A172 (cell line): Measurements from ENCODE around the gene BAHCC1. TPM values are rescaled to one million over a fixed set of nuclear protein-coding genes. Genes with fewer than 3 reads are reported as not detected.
A peak's percentile ranks its signal among the peaks of the same experiment; 100 is the strongest.

ENCODE experiments used
- DNase-seq: peaks from one replicate; pipeline ENCODE4 v3.0.0-alpha.2; 2015; ENCODE audit warnings: low spot score
- total RNA-seq: library from RNA; depleted of rRNA; stranded (reverse); fragments of >200 nt; shearing (Covaris generic); gene quantifications from 2 replicates; pipeline ENCODE4 v1.2.3, GENCODE V29; 2014

BAHCC1 gene
- total RNA-seq, 1 experiment from 2014 or later: 0.95 TPM

DNA sequence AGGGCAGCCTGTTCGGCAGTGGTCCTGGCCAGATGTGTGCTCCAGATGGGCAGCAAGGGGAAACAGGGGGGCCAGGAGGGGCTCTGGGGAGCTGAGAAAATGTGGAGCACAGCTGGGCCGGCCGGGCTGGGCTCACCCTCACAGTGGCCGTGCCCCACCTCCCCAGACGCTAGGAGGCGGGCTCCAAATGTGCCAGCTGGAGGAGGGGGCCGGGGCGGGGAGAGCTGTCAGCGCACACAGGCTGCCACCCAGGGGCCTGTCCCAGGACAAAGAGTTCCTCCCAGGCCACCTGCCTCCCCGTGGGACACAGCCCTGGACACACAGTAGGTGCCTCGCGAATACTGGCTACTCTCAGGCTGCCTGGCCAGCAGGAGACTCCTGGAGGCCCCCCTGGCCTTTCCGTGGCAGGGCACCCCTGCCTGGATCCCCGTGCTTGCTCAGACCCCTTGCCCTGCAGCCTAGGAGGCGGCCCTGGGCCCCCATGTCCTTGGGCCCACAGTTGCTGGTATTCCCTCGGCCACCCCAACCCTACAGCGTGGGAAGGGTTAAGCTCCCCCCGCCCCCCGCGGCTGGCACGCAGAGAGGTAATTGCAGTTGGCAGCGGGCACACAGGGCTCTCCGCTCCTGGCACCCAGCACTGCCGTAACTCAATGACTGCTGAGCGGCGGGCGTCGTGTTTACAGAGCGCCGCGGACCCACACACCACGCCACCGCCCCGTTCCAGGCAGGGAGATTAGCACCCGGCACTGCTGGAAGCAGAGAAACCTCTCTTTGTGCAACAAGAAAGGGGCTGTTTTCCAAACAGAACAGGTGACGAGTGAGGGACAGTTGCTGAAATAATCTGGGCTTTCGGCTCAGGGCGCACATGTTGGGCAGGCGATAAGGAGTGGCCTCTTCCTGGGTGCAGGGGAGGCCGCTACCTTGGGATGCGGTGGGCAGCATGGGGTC lies 32.2 kb downstream of the BAHCC1 start:
- DNase-seq: peak; percentile 57

DNA sequence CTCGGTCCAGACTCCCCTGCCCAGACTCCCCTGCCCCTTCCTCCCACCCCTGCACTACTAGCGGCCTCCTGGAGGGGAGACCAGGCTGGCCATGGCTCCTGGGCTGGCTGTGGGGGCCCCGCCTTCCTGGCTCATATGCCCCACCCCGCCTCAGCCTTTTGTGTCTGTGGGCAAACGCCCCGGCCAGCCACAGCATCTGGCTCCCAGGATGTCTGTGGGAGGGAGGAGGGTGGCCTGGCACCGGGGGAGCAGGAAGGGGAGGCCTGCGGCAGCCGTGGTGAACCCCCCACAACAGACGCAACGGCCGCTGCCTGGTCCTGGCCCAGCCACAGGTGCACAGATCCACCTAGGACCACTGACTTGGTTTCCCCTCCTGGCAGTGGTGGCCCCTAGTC lies 32.9 kb downstream of the BAHCC1 start:
- peak; percentile 71 for DNase-seq

DNA sequence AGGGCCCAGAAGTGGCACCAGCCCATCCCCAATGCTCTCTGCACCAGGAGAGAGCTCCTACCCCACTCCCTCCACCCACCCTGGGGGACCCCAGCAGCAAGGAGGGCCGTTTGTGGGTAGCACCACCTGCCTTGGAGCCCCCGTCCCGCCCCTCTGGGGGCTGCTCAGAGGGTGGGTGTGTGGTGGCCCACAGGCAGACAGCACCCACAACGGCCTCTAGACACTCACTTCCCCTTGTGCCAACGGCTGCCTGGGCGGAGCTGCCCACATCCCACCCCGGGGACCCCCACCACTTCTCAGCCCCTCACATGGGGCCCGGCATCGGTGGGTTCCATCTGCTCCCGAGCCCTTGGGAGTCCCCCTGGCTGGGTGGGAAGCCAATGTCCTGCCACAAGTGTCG lies 33.3 kb downstream of the BAHCC1 start:
- no peak for DNase-seq

DNA sequence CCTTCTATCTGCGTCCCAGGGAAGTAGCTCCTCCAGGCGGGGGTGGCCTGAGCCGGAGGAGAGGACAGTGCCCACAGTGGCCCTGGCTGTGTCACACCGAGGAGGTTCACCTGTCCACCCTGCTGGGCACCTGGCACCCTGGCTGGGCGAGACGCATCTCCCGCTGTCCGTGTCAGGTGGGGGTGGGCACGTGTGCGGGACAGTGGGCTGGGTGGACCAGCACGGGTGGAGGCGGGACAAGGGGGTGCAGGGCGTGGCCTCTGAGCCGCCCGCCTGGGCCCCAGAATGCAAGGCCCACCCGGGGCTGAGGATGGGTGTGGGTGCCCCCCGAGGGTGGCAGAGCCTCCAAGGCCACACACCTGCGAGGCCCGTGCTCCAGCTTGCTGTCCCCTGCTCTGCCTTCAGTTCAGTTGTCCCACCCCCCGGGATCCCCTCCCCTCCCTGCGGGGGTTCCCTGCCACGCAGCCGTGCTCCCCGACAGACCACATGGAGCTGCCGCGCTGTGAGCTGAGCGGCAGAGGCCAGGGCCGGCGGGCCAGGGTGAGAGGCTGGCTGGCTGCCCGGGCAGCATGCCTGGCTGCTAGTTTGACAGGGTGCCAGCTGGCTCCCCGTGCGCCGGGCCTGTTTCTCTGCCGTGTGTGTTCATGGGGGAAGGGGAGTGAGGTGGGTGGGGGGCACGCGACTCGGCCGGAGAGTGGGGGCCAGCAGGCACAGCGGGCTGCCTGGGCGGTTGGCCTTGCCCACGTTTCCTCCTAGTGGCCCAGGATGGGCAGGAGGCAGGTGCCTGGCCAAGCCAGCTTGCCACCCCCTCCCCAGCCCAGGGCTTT lies 33.9 kb downstream of the BAHCC1 start:
- peak; percentile 76 for DNase-seq

DNA sequence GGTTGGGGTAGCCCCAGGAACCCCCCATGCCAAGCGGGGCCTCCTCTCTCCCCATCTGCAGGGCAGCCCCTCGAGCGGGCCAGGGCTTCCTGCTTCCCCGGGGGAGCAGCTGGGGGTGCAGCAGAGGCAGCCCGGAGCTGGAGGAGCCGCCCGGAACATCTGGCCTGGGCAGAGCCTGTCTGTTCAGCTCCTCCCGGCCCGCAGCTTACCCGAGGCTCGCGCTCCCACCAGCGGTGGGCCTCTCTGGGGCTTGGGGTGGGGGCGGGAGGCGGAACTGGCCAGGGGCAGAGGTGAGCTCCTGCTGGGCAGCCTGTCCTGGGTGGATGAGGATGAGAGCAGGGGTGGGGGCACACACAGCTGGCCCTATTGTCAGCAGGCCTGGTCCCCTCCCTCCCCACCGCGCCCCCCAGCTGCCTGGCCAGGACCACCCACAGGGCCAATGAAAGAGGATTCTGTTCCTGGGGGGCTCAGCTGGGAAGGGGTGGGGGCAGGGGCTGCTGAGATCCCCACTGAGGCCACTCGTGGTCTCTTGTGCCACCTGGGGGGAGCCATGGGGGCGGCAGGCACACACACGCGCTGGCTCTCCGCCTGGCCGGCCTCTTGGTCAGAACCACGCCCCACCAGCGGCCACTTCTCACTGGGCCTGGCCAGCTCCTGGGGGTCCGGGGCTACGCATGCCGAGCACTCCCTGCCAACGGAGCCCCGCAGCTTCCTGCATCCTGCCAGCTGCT lies 34.7 kb downstream of the BAHCC1 start:
- no peak for DNase-seq

DNA sequence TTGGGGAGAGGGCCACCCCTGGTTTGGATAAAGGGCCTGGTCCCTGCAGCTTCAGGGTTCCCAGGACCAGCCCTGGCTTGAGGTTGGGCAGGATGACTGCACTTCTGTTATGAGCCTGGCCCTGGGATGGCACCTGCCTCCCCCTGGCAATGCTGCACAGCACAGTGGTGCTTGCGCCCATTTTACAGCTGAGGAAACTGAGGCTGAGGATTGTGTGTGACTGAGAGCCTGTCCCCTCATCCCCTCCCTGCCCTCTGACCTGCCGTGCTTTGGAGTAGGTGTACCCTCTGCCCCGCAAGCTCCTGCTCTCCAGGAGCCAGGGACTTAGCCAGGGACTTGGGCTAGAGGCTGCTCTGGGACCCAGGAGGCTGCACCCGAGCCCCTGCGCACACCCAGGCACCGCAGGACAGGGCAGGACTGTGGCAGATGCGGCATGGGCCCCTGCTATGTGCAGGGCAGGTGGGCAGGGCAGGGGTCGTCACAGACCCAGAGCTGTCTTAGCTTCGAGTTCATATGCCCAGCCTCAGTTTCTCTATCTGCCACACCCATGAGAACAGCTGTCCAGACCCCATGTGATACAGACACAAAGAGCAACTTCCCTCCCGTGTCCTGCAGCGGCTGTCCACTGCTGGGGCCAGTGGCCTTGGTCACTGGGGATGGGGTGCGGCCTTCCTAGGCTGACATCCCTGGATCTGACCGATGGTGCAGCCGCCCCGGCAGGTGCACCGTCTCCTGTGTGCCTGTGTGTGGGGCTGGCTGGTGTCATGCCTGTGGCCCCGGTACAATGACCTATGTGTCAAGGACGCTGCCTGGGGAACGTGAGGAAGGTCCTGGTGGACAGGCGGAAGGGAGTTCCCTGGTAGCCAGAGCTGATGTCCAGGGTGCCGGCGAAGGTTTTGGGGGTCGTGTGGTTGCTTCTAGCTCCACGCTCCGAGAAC lies 36.6 kb downstream of the BAHCC1 start:
- no peak for DNase-seq

DNA sequence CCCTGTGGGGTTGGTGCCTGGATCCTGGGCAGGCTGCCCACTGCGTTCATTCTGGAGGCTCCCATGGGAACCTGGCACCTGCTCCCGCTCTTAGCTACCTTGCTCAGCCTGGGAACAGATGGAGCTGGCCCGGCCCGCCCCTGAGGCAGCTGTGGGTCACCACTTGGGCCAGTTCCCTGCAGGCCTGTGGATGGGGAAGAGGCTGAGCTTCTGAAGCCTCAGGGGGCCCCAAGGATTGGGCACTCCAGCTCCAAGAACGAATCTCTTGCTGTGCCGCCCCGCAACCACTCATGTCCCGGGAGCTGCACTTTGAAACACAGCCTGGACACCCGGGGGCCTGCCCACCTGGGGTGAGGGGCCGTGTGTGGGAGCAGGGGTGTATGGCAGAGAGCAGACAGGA lies 37.7 kb downstream of the BAHCC1 start:
- DNase-seq: peak; percentile 76

DNA sequence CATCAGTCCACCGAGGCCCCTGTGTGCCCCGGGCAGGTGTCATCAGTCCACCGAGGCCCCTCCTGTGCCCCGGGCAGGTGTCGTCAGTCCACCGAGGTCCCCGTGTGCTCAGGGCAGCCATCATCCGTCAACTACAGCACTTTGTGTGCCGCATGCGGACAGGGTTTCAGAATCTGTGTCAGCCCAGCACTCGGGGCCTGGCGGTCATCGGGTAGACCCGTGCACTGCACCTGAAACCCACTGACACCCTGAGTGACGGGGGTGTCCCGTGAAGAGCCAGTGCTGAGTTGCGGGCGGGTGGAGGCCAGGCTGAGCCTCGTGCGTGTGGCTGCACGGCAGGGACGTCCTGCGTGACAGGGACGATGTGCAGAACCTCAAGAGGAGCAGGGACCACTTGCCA lies 38.4 kb downstream of the BAHCC1 start:
- no peak for DNase-seq

DNA sequence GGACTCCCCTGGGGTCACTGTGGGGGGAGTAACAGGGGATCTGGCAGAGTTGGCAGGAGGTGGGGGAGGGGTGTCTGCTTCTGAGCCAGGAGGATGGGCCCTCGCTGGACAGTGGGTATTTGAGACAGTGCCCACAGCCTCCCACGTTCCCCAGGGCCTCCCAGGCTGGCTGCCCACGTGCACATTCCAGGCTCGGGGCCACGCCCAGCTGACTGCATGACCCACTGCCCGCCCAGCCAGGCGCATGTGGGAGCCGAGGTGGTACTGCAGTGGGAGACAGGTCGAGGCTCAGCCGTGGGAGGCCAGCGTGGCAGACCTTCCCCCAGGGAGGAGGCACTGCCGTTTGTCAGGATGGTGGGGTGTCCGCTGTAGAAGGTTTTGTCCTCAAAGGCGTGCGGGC lies 38.8 kb downstream of the BAHCC1 start:
- peak; percentile 56 for DNase-seq

DNA sequence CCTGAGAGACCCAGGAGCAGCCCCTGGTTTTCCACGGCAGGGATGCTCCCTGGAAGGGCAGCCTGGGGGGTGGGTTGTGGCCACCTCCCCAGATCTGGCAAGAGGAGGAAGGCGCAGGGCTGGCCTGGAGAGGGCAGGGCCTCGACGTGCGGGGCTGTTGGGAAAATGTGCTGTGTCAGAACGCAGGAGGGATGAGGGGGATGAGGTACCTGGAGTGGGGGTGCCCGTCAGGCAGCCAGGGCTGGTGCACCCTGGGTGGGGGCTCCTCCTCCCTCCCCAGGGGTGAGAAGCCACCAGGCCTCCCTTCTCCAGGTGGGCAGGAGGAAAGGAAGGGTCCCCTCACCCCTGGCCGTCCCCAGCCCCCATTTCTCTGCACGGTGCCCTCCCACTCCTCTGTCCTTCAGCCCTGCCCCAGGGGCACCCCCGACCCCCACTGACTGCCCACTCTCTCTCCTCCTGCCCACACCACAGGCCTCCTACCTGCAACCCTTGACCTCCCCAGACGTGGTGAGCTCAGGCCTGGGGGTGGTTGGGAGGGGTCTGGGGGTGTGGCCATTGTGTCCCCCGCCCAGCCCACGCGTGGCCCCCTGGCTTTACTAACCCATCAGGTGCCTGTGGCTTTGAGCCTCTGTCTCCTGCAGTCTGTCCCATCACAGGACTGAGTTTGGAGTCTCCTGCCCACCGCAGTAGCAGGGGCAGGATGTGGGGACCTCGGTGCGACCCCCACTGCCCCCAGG lies 39.6 kb downstream of the BAHCC1 start:
- DNase-seq: no peak

DNA sequence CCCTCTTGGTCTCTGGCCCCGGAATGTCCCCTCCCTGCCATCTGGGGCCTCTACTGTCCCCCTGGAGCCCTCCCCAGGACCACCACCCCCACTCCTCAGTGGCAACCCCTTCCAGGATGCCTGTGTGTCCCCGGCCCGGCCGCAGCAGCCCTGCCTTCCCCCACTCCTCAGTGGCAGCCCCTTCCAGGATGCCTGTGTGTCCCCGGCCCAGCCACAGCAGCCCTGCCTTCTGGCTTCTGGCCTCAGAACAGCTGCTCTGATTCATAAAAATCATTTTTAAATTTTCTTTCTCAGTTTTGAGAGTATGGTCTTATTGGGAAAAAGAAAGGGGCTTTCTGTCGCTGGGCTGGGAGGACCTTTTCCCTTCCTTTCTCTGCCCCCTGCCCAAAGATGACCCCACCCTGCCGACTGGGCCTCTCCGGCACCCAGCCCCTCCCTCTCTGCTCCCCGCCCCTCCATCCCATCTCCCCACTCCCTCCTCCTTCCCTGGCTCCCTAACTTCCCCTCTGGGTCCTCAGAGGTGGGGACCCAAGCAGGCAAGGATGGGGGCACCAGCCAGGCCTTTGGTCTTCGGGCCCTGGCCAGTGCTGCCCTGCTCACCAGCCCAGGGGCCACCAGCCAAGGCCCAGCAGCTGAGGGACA lies 40.5 kb downstream of the BAHCC1 start:
- no peak for DNase-seq

DNA sequence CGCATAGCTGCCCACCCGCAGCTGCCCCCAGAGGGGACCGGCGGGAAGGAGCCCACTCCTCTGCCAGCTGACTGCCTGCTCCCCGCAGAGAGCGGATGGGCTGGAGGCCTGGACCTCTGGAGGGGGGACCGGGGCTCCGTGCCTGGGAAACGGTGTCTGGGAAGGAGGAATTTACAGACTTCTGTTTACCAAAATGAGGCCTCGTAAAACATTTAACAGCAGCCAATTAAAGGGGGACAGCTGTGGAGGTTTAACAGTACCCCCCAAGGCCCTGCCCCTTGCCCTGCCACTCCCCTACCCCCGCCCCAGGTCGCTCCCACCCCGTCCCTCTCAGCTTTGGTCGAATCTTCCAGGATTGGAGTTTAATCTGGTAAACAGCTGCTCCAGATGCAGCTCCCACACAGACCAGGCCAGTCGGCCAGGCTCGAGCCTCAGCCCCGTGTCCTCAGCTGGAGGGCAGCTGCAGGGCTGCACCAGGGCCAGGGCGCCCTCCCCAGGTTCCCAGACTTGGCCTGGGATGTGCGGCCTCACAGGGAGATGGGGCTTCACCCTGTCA lies 41.1 kb downstream of the BAHCC1 start:
- DNase-seq: no peak

DNA sequence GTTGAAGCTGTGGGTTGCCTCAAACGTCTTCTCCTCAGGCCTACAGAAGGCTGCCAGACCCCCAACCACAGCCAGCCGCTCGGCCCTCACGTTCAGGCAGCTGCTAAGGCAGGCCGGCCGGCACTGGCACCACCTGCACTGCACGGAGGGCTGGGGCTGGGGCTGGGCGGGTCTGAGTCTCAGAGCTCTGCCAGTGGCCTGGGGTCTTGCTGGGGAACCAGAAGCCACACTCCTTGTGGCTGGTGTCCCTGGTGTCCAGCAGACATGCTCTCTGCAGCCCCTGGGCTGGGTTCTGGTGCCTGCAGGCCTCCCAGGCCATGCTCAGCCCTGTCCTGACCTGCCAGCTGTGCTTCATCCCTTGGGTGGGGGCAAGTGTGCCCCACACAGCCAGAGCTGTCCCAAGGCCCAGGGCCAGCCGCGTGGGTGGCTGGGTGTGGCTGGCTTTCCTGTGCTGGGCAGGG lies 42.0 kb downstream of the BAHCC1 start:
- no peak for DNase-seq

DNA sequence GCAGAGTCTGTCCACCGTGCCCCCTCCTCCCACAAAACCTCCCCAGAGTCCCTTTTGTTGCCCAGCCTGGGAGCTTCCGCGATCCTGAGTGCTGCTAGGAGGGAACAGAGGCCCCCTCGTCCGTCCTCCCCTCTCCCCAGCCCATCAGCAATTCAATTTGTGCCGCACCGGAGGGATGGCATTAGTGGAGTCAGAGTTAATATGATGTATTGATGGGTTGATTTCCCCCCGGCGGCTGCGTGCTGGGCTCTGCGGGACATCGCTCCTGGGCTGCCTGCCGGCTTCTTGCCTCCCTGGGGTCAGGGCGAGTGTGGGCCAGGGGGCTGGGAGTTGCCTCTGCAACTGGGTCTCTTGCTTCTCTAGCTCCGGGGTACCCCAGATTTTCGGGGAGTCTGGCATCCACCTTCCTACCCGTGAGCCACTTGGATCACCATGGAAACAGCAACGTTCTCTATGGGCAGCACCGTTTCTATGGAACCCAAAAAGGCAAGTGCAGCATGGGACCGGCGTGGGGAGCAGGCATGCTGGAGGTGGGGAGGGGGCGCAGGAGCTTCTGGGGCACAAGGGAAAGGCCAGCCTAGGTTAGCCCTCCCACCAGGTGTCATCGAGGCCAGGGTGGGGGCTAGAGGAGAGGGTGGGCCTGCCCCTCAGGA lies 42.9 kb downstream of the BAHCC1 start:
- no peak for DNase-seq

DNA sequence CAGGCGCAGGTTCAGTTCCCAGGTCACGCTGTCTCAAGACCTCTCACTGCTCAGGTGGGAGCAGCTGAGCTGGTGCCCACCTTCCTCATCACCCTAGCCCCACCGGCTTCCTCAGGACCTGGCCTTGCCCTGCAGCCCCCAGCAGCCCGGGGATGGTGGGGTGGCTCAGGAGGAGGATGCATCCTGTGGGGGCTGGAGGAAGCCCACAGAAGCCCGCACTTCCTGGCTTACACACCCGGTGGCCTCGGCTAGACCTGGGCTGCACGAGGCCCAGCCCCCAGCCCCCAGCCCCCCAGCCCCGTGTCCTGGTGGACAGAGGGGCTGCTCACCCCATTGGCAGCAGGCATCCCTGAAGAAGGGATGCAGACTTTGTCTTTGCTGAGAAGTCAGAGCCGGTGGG lies 43.4 kb downstream of the BAHCC1 start:
- DNase-seq: no peak

DNA sequence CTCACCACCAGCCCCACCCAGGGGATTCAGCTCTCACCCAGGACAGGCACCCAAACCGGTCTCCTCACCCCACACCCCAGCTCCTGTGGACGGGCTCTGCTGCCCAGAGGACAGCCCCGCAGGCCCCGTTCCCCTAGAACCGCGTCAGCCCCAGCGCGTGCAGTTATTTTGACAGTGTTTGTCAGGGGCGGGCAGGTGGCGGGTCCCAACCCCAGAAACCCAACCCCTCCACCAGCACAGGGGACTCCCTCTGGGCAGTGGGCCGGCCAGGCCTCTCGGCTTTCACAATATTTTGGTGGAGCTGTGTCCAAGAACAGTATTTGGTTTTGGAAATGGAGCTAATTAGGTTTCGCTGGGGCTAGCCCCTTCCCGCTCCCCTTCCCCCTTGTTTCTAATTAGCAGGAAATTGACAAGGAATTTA lies 44.8 kb downstream of the BAHCC1 start:
- DNase-seq: no peak

DNA sequence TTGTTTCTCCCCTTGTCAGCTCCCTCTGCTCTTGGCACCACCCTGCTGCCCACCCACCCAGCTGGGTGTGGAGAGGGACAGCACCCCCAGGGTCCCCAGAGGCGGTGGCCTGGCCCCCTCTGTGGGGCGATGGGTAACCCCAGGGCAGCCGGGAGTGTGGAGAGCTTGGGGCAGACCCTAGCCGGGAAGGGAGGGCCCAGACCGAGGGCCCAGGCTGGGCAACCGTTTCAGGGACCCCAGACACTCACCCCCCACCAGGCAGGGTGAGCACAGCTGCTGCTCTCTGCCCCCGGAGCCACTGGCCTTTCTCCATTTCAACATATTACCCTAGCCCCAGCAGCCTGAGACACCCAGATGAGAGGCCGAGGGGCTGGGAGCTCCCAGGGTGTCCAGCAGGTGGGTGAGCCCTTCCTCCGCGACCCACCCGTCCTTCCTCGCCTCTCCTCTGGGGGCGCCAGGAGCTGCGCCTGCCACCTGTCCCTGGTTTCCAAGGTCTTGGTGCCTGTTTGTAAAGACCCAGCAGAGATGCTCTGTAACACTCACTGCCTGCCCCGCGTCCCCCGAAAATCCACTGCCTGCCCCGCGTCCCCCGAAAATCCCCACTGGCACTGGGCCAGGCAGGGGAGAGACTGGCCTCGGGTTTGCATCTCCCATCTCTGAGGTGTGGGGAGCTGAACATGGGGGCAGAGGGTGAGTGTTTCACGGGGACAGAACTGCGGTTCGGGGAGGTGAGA lies 45.4 kb downstream of the BAHCC1 start:
- no peak for DNase-seq

DNA sequence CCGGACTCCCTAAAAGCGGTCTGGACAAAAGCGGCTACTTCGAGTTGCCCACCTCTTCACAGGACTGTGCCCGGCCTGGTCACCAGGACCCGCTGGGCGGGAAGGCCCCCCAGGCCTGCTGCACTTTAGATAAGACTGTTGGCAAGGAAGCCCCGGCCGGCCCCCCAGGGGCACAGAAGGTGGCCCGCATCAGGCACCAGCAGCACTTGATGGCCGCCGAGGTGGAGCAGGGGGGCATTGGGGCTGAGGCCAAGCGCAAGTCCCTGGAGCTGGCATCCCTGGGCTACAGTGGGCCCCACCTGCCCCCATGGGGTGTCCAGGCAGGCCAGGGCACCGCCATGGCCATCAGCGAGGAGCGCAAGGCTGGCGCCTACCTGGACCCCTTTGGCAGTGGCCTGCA lies 47.5 kb downstream of the BAHCC1 start:
- DNase-seq: no peak
